IMR-90 (cell line): ENCODE measurements around the gene MBOAT1. TPM values are rescaled to one million over a fixed set of nuclear protein-coding genes. Genes with fewer than 3 reads are reported as not detected.

Experiments
- ATAC-seq: fragments of 200-7000 bp; cut with Tn5 transposase; 2 replicates; pipeline ENCODE4 v1.9.1; 2020; ENCODE audit warnings: low read depth, mild to moderate bottlenecking, moderate library complexity
- BruUV-seq: library from RNA; stranded (reverse); fragments of 400-500 nt; replicated peaks from 2 replicates; lab custom pipeline; 2021; lab: Mats Ljungman, UMichigan
- CTCF ChIA-PET: fragments of 300-600 bp; formaldehyde crosslinking; extraction: SDS; loops from one replicate; lab custom pipeline; 2021; ENCODE audit warnings: antibody characterized with exemption; lab: Yijun Ruan, JAX
- POLR2A ChIA-PET: fragments of 300-600 bp; sonication (Branson Sonifier 250); formaldehyde crosslinking; loops from one replicate; lab custom pipeline; 2022; ENCODE audit warnings: antibody characterized with exemption; ENCODE audit not compliant: unreplicated experiment; lab: Charles Lee
- DNase-seq: peaks from one replicate; pipeline ENCODE4 v3.0.0; 2013
- H2AFZ ChIP-seq: replicated peaks from 2 replicates; pipeline ENCODE3; 2013; ENCODE audit warnings: low read length, mild to moderate bottlenecking; ENCODE audit not compliant: poor library complexity
- H2AK5ac ChIP-seq: 2 replicates; pipeline ENCODE4 v1.6.1; 2013; ENCODE audit warnings: low read depth, low read length, inconsistent platforms
- H2AK9ac ChIP-seq: replicated peaks from 2 replicates; pipeline ENCODE3; 2013; ENCODE audit warnings: mild to moderate bottlenecking, low read depth, low read length, moderate library complexity; ENCODE audit not compliant: poor library complexity
- H2BK120ac ChIP-seq: 2 replicates; pipeline ENCODE4 v1.6.1; 2013; ENCODE audit warnings: low read depth, low read length, inconsistent platforms
- H2BK15ac ChIP-seq: 3 replicates; pipeline ENCODE4 v1.6.1; 2013; ENCODE audit warnings: low read depth, low read length, inconsistent platforms
- H2BK20ac ChIP-seq: 2 replicates; pipeline ENCODE4 v1.6.1; 2013; ENCODE audit warnings: low read depth, mild to moderate bottlenecking, inconsistent platforms, low read length, moderate library complexity
- H2BK5ac ChIP-seq: 2 replicates; pipeline ENCODE4 v1.6.1; 2013; ENCODE audit warnings: mild to moderate bottlenecking, low read depth, low read length, inconsistent platforms; ENCODE audit not compliant: poor library complexity, severe bottlenecking
- H3K14ac ChIP-seq: replicated peaks from 2 replicates; pipeline ENCODE4 v1.6.1; 2013; ENCODE audit warnings: low read depth, low read length, inconsistent platforms
- H3K18ac ChIP-seq: 2 replicates; pipeline ENCODE4 v1.6.1; 2013; ENCODE audit warnings: low read depth, low read length, control low read depth
- H3K23ac ChIP-seq: 2 replicates; pipeline ENCODE4 v1.6.1; 2013; ENCODE audit warnings: low read depth, low read length, inconsistent platforms
- H3K27ac ChIP-seq: 2 replicates; pipeline ENCODE4 v1.5.1; 2013; ENCODE audit warnings: mild to moderate bottlenecking, control low read depth, low read length; ENCODE audit not compliant: insufficient read depth
- H3K27me3 ChIP-seq: 2 replicates; pipeline ENCODE4 v1.6.1; 2013; ENCODE audit warnings: low read length; ENCODE audit not compliant: control insufficient read depth, insufficient read depth
- H3K36me3 ChIP-seq: 2 replicates; pipeline ENCODE4 v1.6.1; 2013; ENCODE audit warnings: low read length, mixed read lengths; ENCODE audit not compliant: control insufficient read depth, insufficient read depth
- H3K4ac ChIP-seq: 2 replicates; pipeline ENCODE4 v1.6.1; 2013; ENCODE audit warnings: low read depth, low read length, inconsistent platforms
- H3K4me1 ChIP-seq: 2 replicates; pipeline ENCODE4 v1.6.1; 2013; ENCODE audit warnings: low read length, mixed read lengths; ENCODE audit not compliant: control insufficient read depth, insufficient read depth
- H3K4me2 ChIP-seq: 2 replicates; pipeline ENCODE4 v1.6.1; 2013; ENCODE audit warnings: low read depth, mild to moderate bottlenecking, control low read depth, low read length, moderate library complexity
- H3K4me3 ChIP-seq: 2 replicates; pipeline ENCODE4 v1.5.1; 2013; ENCODE audit warnings: low read depth, mild to moderate bottlenecking, control low read depth, low read length, moderate library complexity; ENCODE audit not compliant: insufficient read depth
- H3K56ac ChIP-seq: 2 replicates; pipeline ENCODE4 v1.6.1; 2013; ENCODE audit warnings: low read length, inconsistent platforms; ENCODE audit not compliant: insufficient read depth; ENCODE audit errors: extremely low read depth
- H3K79me1 ChIP-seq, 2 experiments: 2 replicates each; pipeline ENCODE4 v1.6.1; 2013; ENCODE audit warnings: low read length in 2 of 2, inconsistent platforms in 1 of 2, low read depth in 1 of 2
- H3K9ac ChIP-seq: 2 replicates; pipeline ENCODE4 v1.6.1; 2013; ENCODE audit warnings: low read depth, low read length, control low read depth
- H3K9me1 ChIP-seq: 2 replicates; pipeline ENCODE4 v1.6.1; 2013; ENCODE audit warnings: low read length, inconsistent platforms; ENCODE audit not compliant: insufficient read depth
- H3K9me3 ChIP-seq: 2 replicates; pipeline ENCODE4 v1.6.1; 2013; ENCODE audit warnings: low read length; ENCODE audit not compliant: control insufficient read depth, insufficient read depth
- H4K20me1 ChIP-seq: 2 replicates; pipeline ENCODE4 v1.6.1; 2013; ENCODE audit warnings: low read length, inconsistent platforms; ENCODE audit not compliant: insufficient read depth
- H4K5ac ChIP-seq: 2 replicates; pipeline ENCODE4 v1.6.1; 2013; ENCODE audit warnings: mild to moderate bottlenecking, low read depth, low read length, control low read depth
- H4K8ac ChIP-seq, 2 experiments: 2 replicates each; pipeline ENCODE4 v1.6.1; 2013; ENCODE audit warnings: low read depth in 2 of 2, low read length in 2 of 2, control low read depth in 1 of 2, inconsistent platforms in 1 of 2
- H4K91ac ChIP-seq: 2 replicates; pipeline ENCODE4 v1.6.1; 2013; ENCODE audit warnings: low read depth, low read length, inconsistent platforms; ENCODE audit not compliant: insufficient read depth
- BHLHE40 ChIP-seq: fragments of 150-350 bp; IDR thresholded peaks from 2 replicates; pipeline ENCODE4 v1.6.1; 2016; ENCODE audit warnings: mild to moderate bottlenecking, low read depth, low read length
- CEBPB ChIP-seq: IDR thresholded peaks from 2 replicates; pipeline ENCODE4 v1.6.1; 2012; ENCODE audit warnings: low read depth, low read length, improper control_type of control experiment
- CHD1 ChIP-seq: IDR thresholded peaks from 2 replicates; pipeline ENCODE4 v1.6.1; 2012; ENCODE audit warnings: low read depth, low read length, improper control_type of control experiment
- CTCF ChIP-seq: conservative IDR thresholded peaks from 2 replicates; pipeline ENCODE4 v1.5.1; 2012; ENCODE audit warnings: mild to moderate bottlenecking, low read depth, low read length, improper control_type of control experiment
- ELK1 ChIP-seq: fragments of 150-350 bp; IDR thresholded peaks from 2 replicates; pipeline ENCODE4 v1.6.1; 2016; ENCODE audit warnings: low read depth, mild to moderate bottlenecking, low read length, moderate library complexity, borderline replicate concordance
- FOS ChIP-seq: fragments of 150-350 bp; IDR thresholded peaks from 2 replicates; pipeline ENCODE4 v1.6.1; 2016; ENCODE audit warnings: low read depth, low read length
- MAFK ChIP-seq: IDR thresholded peaks from 2 replicates; pipeline ENCODE4 v1.6.1; 2012; ENCODE audit warnings: low read depth, low read length, improper control_type of control experiment
- MAZ ChIP-seq: IDR thresholded peaks from 2 replicates; pipeline ENCODE4 v1.6.1; 2012; ENCODE audit warnings: low read depth, mild to moderate bottlenecking, low read length, improper control_type of control experiment, moderate library complexity, borderline replicate concordance
- MXI1 ChIP-seq: IDR thresholded peaks from 2 replicates; pipeline ENCODE4 v1.6.1; 2012; ENCODE audit warnings: low read depth, mild to moderate bottlenecking, low read length, moderate library complexity, borderline replicate concordance
- NFE2L2 ChIP-seq: fragments of 150-350 bp; IDR thresholded peaks from 2 replicates; pipeline ENCODE4 v1.6.1; 2016; ENCODE audit warnings: low read depth, mild to moderate bottlenecking, low read length
- POLR2A ChIP-seq: IDR thresholded peaks from 2 replicates; pipeline ENCODE4 v1.6.1; 2012; ENCODE audit warnings: mild to moderate bottlenecking, low read depth, low read length
- RAD21 ChIP-seq: IDR thresholded peaks from 2 replicates; pipeline ENCODE4 v1.6.1; 2012; ENCODE audit warnings: low read length, improper control_type of control experiment
- RCOR1 ChIP-seq: IDR thresholded peaks from 2 replicates; pipeline ENCODE4 v1.6.1; 2012; ENCODE audit warnings: mild to moderate bottlenecking, low read length, improper control_type of control experiment; ENCODE audit not compliant: insufficient replicate concordance
- RFX5 ChIP-seq: IDR thresholded peaks from 2 replicates; pipeline ENCODE4 v1.8.0; 2012; ENCODE audit warnings: low read depth, mild to moderate bottlenecking, low read length, moderate library complexity
- SMC3 ChIP-seq: fragments of 150-350 bp; IDR thresholded peaks from 2 replicates; pipeline ENCODE4 v1.6.1; 2016; ENCODE audit warnings: low read depth, mild to moderate bottlenecking, antibody characterized with exemption, low read length, moderate library complexity
- USF2 ChIP-seq: fragments of 150-350 bp; IDR thresholded peaks from 2 replicates; pipeline ENCODE4 v1.6.1; 2017; ENCODE audit warnings: mild to moderate bottlenecking, antibody characterized with exemption, low read length, low read depth
- WGBS, 2 experiments: methylation state at CpG; one replicate each; pipeline versions ENCODE4 v1.1.5 to v1.1.7; 2013; ENCODE audit warnings: missing lambda C conversion rate in 2 of 2; ENCODE audit not compliant: insufficient read length in 1 of 2; ENCODE audit errors: extremely low coverage in 2 of 2; 5-methylcytosine and 5-hydroxymethylcytosine counted together
- dilution Hi-C: fragments of 300-500 bp; cut with HindIII; formaldehyde crosslinking; loops from one replicate; pipeline ENCODE4 v1.14.3; 2018; ENCODE audit warnings: low sequenced_read_pairs; ENCODE audit not compliant: unreplicated experiment
- in situ Hi-C: fragments of 300-500 bp; cut with MboI; formaldehyde crosslinking; loops from 3 replicates; pipeline ENCODE4 v1.14.3; 2019; ENCODE audit warnings: low sequenced_read_pairs, inconsistent platforms, mixed read lengths
- intact Hi-C: fragments of 100-400 bp; cut with micrococcal nuclease; formaldehyde crosslinking; loops from 2 replicates; pipeline ENCODE4 v1.10.0; 2022
- polyA plus RNA-seq, 3 experiments: library from polyadenylated mRNA; depleted of rRNA; stranded (reverse); fragments of >200 nt; gene quantifications; 2 replicates each; pipeline ENCODE4 v1.2.3, GENCODE V29; 2012; ENCODE audit warnings: low replicate concordance in 1 of 3
- total RNA-seq: library from RNA; depleted of rRNA; stranded (reverse); fragments of >200 nt; gene quantifications from 2 replicates; pipeline ENCODE4 v1.2.3, GENCODE V29; 2012

The MBOAT1 gene
- total and polyA plus RNA-seq, 2 of the 4 experiments (the other 2 are of a cell fraction) = 1.6 to 4.7 TPM

GRCh38 chr6:20210158-20210557, 2.1 kb downstream of the MBOAT1 start:
- Histone ChIP-seq H3K27me3 (no peaks in the 10 kb centered on the region), H2AK9ac (no peak overlapping the region), H2BK15ac (no peak overlapping the region), H3K9ac (no peak overlapping the region), H3K18ac (no peak overlapping the region), H2BK20ac (no peak overlapping the region), H4K20me1 (no peaks in the 10 kb centered on the region), H2BK120ac (no peak overlapping the region), H3K4me2 (no peak overlapping the region), H3K56ac (no peak overlapping the region), H3K14ac (no peak overlapping the region), H3K23ac (no peak overlapping the region), H3K9me1 (peaks cover 9% of the 10 kb centered on the region), H4K5ac (no peak overlapping the region), H2AFZ (no peak overlapping the region), H4K91ac (no peak overlapping the region), H3K9me3 (no peaks in the 10 kb centered on the region), H3K4me1 (peaks cover 6% of the 10 kb centered on the region; the same call in 1 of the 2 replicates), H3K4ac (no peak overlapping the region; the same call in 1 of the 2 replicates), H3K4me3 (no peak overlapping the region), H4K8ac (no peak overlapping the region), H2BK5ac (no peak overlapping the region), H3K79me1 (peaks cover 17 to 34% of the 10 kb centered on the region in 2 experiments), H3K27ac (no peak overlapping the region), H3K36me3 (no peaks in the 10 kb centered on the region), H2AK5ac (no peak overlapping the region; the same call in 1 of the 2 replicates)
- CTCF ChIA-PET = no interaction called here
- no peak for DNase-seq
- POLR2A ChIA-PET = no interaction called here
- intact Hi-C loops = no loop called here
- in situ Hi-C loops = no loop called here
- dilution Hi-C loops = no loop called here
- ATAC-seq = no peak
- no CpG with 5 or more reads among the region's 3 CpGs for WGBS, 2 experiments
- no TSS peak for BruUV-seq
- TF ChIP-seq MXI1 (no peak), FOS (no peak), RFX5 (no peak), RAD21 (no peak), ELK1 (no peak), CEBPB (no peak), POLR2A (no peak), MAZ (no peak), RCOR1 (no peak), USF2 (no peak), SMC3 (no peak), BHLHE40 (no peak), CHD1 (no peak), MAFK (no peak), CTCF (no peak), NFE2L2 (no peak)
